Adrenal gland (tissue), 12 donors: ENCODE results near the gene PDGFRB. TPM values are rescaled to one million over a fixed set of nuclear protein-coding genes. Genes with fewer than 3 reads are reported as not detected.
A peak's percentile ranks its signal among the peaks of the same experiment; 100 is the strongest.

ENCODE experiments used
- DNase-seq, 7 donors: peaks; one replicate each; pipeline ENCODE4 v3.0.0-alpha.2; 2019 to 2020
- H3K27ac ChIP-seq, 5 donors: fragments of 200-600 bp; sonication (generic) in 4 of 5; 1 replicate in 3 of 5; 2 replicates in 2 of 5; pipeline versions ENCODE4 v1.5.1 to v1.8.0; 2016 to 2020; ENCODE audit warnings: mild to moderate bottlenecking in 1 of 5
- H3K27me3 ChIP-seq: fragments of 200-600 bp; 2 replicates; pipeline ENCODE4 v1.8.0; 2021
- H3K36me3 ChIP-seq, 2 donors: fragments of 200-600 bp; replicated peaks in 1 of 2; 1 replicate in 1 of 2; 2 replicates in 1 of 2; pipeline versions ENCODE4 v1.5.1 to v1.8.0; 2018 to 2022
- H3K4me1 ChIP-seq, 2 donors: fragments of 200-600 bp; replicated peaks in 1 of 2; 1 replicate in 1 of 2; 2 replicates in 1 of 2; pipeline versions ENCODE4 v1.5.1 to v1.8.0; 2018 to 2021
- H3K4me3 ChIP-seq, 4 donors: fragments of 200-600 bp; sonication (generic) in 3 of 4; one replicate each; pipeline ENCODE4 v1.5.1; 2016 to 2018
- H3K9me3 ChIP-seq, 3 donors: fragments of 200-600 bp; sonication (generic) in 1 of 3; replicated peaks in 1 of 3; 1 replicate in 2 of 3; 2 replicates in 1 of 3; pipeline versions ENCODE4 v1.5.1 to v1.8.0; 2016 to 2021
- CTCF ChIP-seq, 6 experiments: fragments of 450-650 bp in 4 of 6; fragments of 200-600 bp in 2 of 6; sonication (generic) in 1 of 6; IDR thresholded peaks; 1 replicate in 5 of 6; 2 replicates in 1 of 6; pipeline versions ENCODE4 v1.5.1 to v1.8.0; 2016 to 2021; ENCODE audit warnings: antibody characterized with exemption in 6 of 6, mild to moderate bottlenecking in 2 of 6, moderate library complexity in 1 of 6
- POLR2A ChIP-seq, 2 donors: fragments of 450-650 bp; IDR thresholded peaks; one replicate each; pipeline ENCODE4 v1.6.1; 2017; ENCODE audit warnings: antibody characterized with exemption in 2 of 2, mild to moderate bottlenecking in 2 of 2, moderate library complexity in 1 of 2
- WGBS, 4 donors: extraction: QIAGEN DNeasy Blood & Tissue Kit in 2 of 4; methylation state at CpG; one replicate each; pipeline versions ENCODE4 v1.1.5 to v1.1.7; 2013 to 2017; 5-methylcytosine and 5-hydroxymethylcytosine counted together
- intact Hi-C, 2 donors: fragments of 100-400 bp; cut with DNase I; formaldehyde crosslinking; loops; one replicate each; pipeline versions ENCODE4 v1.14.1 to v1.15.0; 2022 to 2023
- polyA plus RNA-seq, 3 donors: library from polyadenylated mRNA; stranded (reverse); fragments of 200-250 nt in 2 of 3; fragments of 350-450 nt in 1 of 3; fragmentation: Illumina TruSeq in 1 of 3; extraction: RNeasy Lipid Tissue Mini Kit (QIAGEN cat#74804) in 1 of 3; gene quantifications; one replicate each; pipeline ENCODE4 v1.2.3, GENCODE V29; 2013 to 2014
- total RNA-seq, 9 donors: library from RNA; depleted of rRNA in 4 of 9; stranded (reverse); fragments of >200 nt in 4 of 9; fragments of 120-200 nt in 1 of 9; fragmentation: NEBNext Ultra II Directional in 1 of 9; extraction: Animal tissue kit (Norgen Biotek cat#: 25700) in 1 of 9; gene quantifications; one replicate each; pipeline versions ENCODE4 v1.1.0 to v1.2.4, GENCODE V29; 2013 to 2023
- donor health status: healthy with polysubstance abuse.
- donor health status: Bipolar disorder and iron deficiency.
- donor health status: DM: yes; HTN: yes; CAD: no.
- donor health status: DM: no; HTN: no; CAD: no.
- donor health status: DM: no; HTN: no; CAD: no.
- donor health status: DM: yes; HTN: yes; CAD: no.

PDGFRB gene
- total and polyA plus RNA-seq, 12 donors: 21.3 to 188 (median 73.1) TPM

DNA sequence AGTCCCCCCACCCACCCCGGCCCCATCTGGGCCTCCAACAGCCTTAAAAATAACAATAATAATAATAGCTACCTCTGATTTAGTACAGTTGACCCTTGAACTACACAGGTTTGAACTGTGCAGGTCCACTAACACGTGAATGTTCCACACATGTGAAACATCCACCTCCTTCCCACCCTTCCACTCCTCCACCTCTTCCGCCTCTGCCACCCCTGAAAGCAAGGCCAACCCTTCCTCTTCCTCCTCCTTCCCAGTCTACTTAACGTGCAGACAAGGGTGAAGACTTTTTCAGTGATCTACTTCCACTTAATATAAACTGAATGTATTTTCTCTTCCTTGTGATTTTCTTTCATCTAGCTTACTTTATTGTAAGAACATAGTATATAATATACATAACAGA is 10.8 kb downstream of the PDGFRB start:
- H3K27me3 ChIP-seq: no peaks in the 10 kb centered on the region
- no peak overlapping the region for H3K4me3 ChIP-seq
- H3K9me3 ChIP-seq: no peaks in the 10 kb centered on the region
- TF ChIP-seq POLR2A (IDR thresholded peaks at IDR 0.05) (no peak), CTCF (IDR thresholded peaks at IDR 0.05) (no peak)
- intact Hi-C loops: no loop called here
- no peak for DNase-seq
- WGBS, 4 donors: 49 to 58% (median 51%) methylated on average over 4 of the region's 4 CpGs
- peak overlapping the region in 3 of 5 donors; percentile 17 to 92 (median 82) for H3K27ac ChIP-seq
- H3K36me3 ChIP-seq: no peaks in the 10 kb centered on the region
- H3K4me1 ChIP-seq: peaks cover 8 to 57% of the 10 kb centered on the region in 2 donors

DNA sequence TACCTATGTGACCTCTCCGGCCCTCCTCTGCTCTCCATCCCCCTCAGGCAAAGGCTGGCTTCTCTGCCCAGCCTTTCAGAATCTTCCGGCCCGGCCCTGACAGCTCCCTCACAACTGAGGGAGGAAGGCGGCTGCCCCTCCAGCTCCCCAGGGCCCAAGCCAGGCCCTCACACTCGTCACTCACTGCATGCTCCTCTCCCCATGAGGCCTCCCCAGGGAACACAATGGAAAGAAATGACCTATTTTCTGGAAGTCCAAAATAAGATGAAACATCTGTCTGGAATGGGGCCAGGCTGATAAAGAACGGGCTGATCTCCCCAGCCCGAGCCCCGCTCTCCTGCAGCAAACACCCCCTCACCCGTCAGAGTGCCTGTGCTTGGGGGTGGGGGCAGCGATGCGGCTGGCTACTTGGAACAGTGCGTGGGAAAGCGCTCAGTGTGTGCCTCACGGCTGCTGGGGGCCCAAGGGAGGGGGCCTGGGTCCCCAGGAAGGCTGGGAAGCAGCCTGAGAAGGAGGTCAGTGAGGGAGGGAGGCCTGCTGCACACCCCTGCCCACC is 11.3 kb downstream of the PDGFRB start:
- 45 to 56% (median 54%) methylated on average over 8 to 14 of the region's 14 CpGs for WGBS, 4 donors
- Histone ChIP-seq H3K27me3 (no peaks in the 10 kb centered on the region), H3K27ac (peak overlapping the region in 4 of 5 donors; percentile 29 to 92 (median 74)), H3K9me3 (no peaks in the 10 kb centered on the region), H3K4me3 (no peak overlapping the region), H3K4me1 (peaks cover 8 to 60% of the 10 kb centered on the region in 2 donors), H3K36me3 (no peaks in the 10 kb centered on the region)
- peak; percentile 46 to 81 (median 71) for DNase-seq
- TF ChIP-seq POLR2A (IDR thresholded peaks at IDR 0.05) (no peak), CTCF (IDR thresholded peaks at IDR 0.05) (no peak)
- intact Hi-C loops: no loop called here

DNA sequence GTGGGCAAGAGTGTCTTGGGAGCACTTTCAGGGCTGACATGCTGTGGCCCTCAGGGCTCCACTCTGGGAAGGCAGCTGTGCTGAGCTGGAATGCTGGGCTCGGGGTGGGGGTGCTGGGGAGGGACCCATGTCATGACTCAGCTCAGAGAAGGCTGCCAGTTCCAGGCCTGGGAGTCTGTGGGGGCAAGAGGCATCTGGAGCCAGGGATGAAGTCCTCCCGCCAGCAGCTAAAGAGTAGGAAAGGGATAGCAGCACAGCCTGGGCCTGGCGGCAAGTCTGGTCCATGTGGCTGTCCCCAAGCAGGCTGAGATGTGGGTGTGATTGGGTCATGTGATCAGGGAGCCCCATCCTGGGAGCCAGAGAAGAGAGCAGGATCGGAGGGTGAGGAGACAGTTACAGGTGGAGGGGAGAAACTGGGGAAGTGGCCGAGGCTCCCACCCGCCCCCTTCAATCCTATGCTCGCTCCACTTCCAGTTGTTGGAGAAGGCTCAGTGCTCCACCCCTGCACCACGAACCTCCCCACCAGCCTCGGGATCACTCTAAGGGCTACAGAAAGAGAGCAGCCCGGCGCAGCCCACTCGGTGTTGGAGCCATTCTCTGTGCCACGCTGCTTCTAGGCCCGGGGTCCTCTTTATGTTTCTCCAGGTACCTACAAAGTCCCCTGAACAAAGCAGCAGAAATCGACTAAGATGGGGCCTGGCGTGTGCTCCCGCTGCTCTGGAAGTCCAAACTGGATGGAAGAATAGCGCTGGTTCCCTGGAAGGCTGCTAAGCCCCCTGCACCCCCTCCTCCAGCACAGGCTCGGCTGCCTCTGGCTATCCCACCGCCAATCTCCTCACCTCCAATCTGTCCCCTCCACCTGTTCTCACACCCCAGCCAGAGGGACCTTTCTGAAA is 12.0 kb downstream of the PDGFRB start:
- DNase-seq: peak; percentile 53 to 84 (median 79)
- intact Hi-C loops: no loop called here
- Histone ChIP-seq H3K4me1 (peaks cover 15 to 67% of the 10 kb centered on the region in 2 donors), H3K27ac (peak overlapping the region in 4 of 5 donors; percentile 56 to 92 (median 74)), H3K9me3 (no peaks in the 10 kb centered on the region), H3K27me3 (no peaks in the 10 kb centered on the region), H3K4me3 (no peak overlapping the region), H3K36me3 (no peaks in the 10 kb centered on the region)
- WGBS, 4 donors: 69 to 73% (median 72%) methylated on average over 18 to 20 of the region's 20 CpGs
- TF ChIP-seq POLR2A (IDR thresholded peaks at IDR 0.05) (no peak), CTCF (IDR thresholded peaks at IDR 0.05) (no peak)

DNA sequence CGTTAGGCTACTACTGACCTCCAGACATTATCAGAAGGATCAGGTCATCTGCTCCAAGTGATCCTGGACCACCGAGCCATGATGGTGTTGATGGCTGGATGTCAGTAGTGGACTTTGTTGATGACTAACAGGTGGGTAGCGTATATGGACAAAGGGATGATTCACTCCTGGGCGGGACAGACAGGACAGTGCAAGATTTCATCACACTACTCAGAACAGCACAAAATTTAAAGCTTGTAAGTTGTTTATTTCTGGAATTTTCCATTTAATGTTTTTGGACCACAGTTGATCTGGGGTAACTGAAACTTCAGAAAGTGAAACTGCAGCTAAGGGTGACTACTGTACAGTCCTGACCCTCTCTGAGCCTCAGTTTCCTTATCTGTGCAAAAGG is 12.7 kb downstream of the PDGFRB start:
- peaks cover 20 to 73% of the 10 kb centered on the region in 2 donors for H3K4me1 ChIP-seq
- 24 to 47% (median 33%) methylated on average over 4 of the region's 4 CpGs for WGBS, 4 donors
- DNase-seq: peak in 6 of 7 donors; percentile 62 to 81 (median 70)

More for the DNA sequence above, 12.7 kb downstream of the PDGFRB start:
- H3K27ac ChIP-seq: peak overlapping the region in 4 of 5 donors; percentile 56 to 92 (median 74)
- no peaks in the 10 kb centered on the region for H3K27me3 ChIP-seq
- no peaks in the 10 kb centered on the region for H3K9me3 ChIP-seq
- TF ChIP-seq POLR2A (IDR thresholded peaks at IDR 0.05) (no peak), CTCF (IDR thresholded peaks at IDR 0.05) (no peak)
- intact Hi-C loops: no loop called here
- H3K4me3 ChIP-seq: no peak overlapping the region
- no peaks in the 10 kb centered on the region for H3K36me3 ChIP-seq
